NCI-H2227 (cell line): ENCODE results near the gene MICU1.
"Not testable (repeated sequence)": the region's sequence is repeated elsewhere in the genome, so short reads cannot be mapped to it uniquely, and the experiment has no call there.

Experiments
- DNase-seq: peaks from one replicate; lab custom pipeline; 2025; ENCODE audit not compliant: unreplicated experiment; lab: John Stamatoyannopoulos, UW

Gene MICU1

GRCh38 chr10:72459301-72459700 lies 166.6 kb downstream of the MICU1 start:
- DNase-seq: no peak

DNA sequence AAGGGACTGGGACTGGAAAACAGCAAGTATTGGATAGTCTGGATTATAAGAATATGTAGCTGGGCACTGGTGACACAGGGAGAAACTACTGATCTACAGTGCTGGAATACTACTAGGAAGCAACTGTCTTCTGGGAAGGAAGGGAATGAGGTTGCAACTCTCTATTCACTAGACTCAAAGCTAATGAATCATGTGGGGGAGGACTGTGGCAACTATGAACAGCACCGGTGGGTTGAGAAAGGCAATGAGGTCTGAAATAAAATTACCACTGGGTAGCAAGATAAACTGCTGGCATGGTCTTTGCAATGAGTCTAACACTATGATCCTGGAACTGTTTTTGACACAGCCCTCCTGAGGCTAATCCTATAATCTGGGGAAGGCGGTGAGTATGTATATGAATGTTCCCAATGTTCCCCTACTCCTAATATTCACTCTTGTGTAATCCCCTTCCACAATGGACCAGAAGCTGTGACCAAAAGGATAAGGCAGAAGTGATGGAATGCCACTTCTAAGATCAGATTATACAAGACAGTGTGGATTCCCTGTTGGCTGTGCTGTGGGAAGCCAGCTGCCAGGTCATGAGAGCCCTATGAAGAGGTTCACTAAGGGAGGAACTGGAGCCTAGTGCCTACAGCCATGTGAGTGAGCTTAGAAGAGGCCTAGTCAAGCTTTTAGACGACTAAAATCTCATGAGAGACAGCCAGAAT lies 169.8 kb downstream of the MICU1 start:
- no peak for DNase-seq

DNA sequence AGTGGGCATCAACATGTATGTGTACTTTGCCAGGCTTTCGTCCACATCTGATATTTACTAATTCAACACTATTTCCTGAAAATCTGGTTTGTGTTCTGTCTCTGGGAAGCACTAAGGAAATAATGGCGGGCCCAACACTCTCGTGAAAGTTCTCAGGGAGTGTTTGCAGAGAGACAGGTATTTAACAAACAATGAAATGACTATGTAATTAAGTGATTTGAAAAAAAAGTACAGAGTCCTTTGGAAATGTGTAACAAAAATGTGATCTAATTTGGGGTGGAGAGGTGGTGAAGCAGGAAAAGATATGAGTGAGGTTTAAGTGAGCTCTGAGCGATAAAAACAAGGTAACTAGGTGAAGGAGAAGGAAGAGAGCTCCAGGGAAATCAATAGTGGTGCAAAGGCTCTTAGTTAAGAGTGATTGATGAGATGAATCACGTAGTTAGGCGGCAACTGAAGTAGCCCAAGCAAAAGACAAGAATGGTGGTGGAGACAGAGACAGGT lies 175.9 kb downstream of the MICU1 start:
- no peak for DNase-seq

GRCh38 chr10:72445851-72446250 lies 180.0 kb downstream of the MICU1 start:
- DNase-seq: no peak

DNA sequence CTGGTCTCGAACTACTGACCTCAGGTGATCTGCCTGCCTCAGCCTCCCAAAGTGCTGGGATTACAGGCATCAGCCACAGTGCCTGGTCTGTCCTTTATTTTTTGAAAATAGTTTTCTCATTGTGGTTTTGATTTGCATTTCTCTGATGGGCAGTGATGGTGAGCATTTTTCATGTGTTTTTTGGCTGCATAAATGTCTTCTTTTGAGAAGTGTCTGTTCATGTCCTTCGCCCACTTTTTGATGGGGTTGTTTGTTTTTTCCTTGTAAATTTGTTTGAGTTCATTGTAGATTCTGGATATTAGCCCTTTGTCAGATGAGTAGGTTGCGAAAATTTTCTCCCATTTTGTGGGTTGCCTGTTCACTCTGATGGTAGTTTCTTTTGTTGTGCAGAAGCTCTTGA lies 182.9 kb downstream of the MICU1 start:
- DNase-seq: not testable (repeated sequence)

DNA sequence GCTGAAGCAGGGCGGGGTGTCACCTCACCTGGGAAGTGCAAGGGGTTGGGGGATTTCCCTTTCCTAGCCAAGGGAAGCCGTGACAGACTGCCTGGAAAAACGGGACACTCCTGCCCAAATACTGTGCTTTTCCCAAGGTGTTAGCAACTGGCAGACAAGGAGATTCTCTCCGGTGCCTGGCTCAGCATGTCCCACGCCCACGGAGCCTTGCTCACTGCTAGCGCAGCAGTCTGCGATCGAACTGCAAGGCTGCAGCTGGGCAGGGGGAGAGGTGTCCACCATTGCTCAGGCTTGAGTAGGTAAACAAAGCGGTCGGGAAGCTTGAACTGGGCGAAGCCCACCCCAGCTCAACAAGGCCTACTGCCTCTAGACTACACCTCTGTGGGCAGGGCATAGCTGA lies 190.3 kb downstream of the MICU1 start:
- no peak for DNase-seq

- not testable (repeated sequence) for DNase-seq
These were observed 194.9 kb downstream of the MICU1 start for GRCh38 chr10:72430936-72431335.

- no peak for DNase-seq
These were observed 195.9 kb downstream of the MICU1 start for GRCh38 chr10:72429931-72430330.

DNA sequence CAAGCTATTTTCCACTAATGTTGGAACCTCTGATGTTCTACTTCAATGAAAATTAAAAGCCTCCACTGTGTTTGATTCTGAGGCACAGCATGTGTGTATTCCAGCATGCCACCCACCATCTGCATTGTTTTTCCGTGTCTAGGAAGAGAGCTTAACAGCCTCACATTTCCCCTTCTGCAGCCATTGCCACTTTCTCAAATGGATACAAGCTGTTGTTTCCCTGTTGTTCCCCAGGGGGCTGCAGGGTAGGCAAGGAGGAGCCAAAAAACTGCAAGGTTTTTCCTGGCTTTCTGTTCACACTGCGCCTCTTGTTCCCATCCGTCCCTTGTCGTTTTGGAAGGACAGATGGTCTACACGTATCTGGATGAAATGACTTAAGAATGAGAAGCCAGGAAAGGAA lies 198.9 kb downstream of the MICU1 start:
- DNase-seq: no peak

- DNase-seq: no peak
These were observed 200.7 kb downstream of the MICU1 start for GRCh38 chr10:72425133-72425532.

DNA sequence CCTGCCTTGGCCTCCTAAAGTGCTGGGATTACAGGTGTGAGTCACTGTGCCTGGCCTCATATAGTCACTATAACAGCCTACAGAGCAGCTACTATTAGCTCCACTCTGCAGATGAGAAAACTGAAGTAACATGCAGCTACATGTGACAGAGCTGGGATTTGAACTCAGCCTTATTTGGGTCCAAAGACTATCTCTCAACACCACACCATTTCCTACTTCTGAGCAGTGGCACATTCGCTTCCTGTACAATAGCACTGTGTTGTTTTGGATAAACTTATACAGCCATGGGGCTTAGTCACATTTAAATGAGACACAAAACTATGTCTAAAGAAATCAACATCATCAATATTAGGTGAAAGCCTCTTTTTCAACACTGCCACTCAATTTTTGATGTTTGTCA lies 201.3 kb downstream of the MICU1 start:
- DNase-seq: no peak

GRCh38 chr10:72423426-72423825 lies 202.5 kb downstream of the MICU1 start:
- DNase-seq: no peak

DNA sequence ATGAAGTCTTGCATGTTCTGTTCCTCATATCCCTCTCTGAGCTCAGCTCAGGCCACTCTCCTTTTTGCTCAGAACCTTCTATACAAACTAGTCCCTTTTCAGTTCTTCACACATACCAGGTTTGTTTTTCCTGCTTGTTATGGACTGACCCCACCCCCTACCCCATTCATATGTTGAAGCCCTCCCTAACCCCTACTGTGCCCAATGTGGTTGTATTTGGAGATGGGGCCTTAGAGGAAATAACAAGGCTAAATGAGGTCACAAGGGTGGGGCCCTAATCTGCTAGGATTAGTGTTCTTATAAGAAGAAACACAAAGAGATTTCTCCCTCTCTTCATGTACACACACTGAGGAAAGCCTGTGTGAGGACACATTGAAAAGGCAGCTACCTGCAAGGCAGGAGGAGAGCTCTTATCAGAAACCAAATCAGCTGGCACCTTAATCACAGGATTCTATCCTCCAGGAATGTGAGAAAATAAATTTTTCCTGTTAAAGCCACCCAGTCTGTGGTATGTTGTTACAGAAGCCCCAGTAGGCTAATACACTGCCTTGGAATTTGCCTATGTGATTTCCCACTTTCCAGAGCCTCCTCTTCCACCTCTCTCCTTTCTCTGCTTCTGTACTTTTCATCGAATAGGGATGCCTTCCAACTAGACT lies 203.9 kb downstream of the MICU1 start:
- no peak for DNase-seq

GRCh38 chr10:72419241-72419640 lies 206.6 kb downstream of the MICU1 start:
- no peak for DNase-seq

DNA sequence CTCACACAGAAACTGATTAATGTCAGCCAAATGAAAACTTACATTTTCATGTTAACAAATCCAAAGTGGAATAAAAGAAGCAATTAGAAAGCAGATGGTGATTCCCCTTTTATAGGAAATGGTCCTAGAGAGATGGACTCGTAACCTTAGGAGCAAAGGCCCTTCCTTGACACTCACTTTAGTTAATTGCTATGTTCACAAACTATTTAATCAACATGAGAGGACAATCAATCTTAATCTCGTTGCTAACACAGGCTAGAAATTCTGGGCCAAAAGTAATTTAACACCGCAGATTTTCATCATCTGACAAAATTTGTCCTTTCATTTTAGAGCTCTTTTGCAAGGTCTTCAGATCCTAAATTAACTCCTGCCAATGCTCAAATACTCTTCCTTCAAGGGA lies 207.2 kb downstream of the MICU1 start:
- no peak for DNase-seq

GRCh38 chr10:72417971-72418370 lies 207.9 kb downstream of the MICU1 start:
- DNase-seq: no peak

DNA sequence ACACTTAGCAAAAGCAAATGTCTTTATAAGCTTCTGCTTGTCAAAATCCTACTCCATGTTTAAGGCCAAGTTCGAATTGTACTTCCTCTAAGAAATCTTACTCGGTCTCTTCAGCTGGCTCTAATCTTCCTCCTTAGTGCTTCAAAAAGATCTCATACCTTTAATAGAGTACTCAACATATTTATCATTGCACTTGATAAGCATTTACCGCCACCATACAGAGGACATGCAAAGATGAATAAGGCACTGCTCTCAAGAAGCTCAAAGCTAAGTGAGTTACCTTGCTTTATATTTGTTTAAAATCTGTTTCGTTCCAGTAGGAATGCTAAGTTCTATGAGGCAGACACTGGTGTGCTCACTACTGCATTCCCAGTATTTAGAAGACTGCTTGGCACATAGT lies 209.2 kb downstream of the MICU1 start:
- DNase-seq: no peak

GRCh38 chr10:72414642-72415041 lies 211.2 kb downstream of the MICU1 start:
- DNase-seq: no peak

- DNase-seq: no peak
These were observed 216.7 kb downstream of the MICU1 start for GRCh38 chr10:72409167-72409566.

- no peak for DNase-seq
These were observed 217.8 kb downstream of the MICU1 start for GRCh38 chr10:72407927-72408600.

- no peak for DNase-seq
These were observed 218.4 kb downstream of the MICU1 start for GRCh38 chr10:72407471-72407870.

- DNase-seq: not testable (repeated sequence)
These were observed 230.3 kb downstream of the MICU1 start for GRCh38 chr10:72395581-72395980.
